A549 (cell line): ENCODE data around the gene NRSN1.

Experiments used
- CHD2 ChIP-seq: fragments of 150-350 bp; IDR thresholded peaks from 2 replicates; pipeline ENCODE4 v1.6.1; 2014; ENCODE audit warnings: low read length; ENCODE audit not compliant: partially characterized antibody
- EHMT2 ChIP-seq: fragments of 200-600 bp; sonication (generic); IDR thresholded peaks from 2 replicates; pipeline ENCODE4 v1.6.1; 2016; ENCODE audit warnings: antibody characterized with exemption, low read depth, mild to moderate bottlenecking, moderate library complexity
- JUNB ChIP-seq: fragments of >200 bp; sonication (Bioruptor Twin); formaldehyde crosslinking; IDR thresholded peaks from 2 replicates; pipeline ENCODE4 v1.6.1; 2016
- KDM5A ChIP-seq: fragments of 200-600 bp; sonication (generic); IDR thresholded peaks from 2 replicates; pipeline ENCODE4 v1.6.1; 2016; ENCODE audit warnings: antibody characterized with exemption, mild to moderate bottlenecking
- ZFP36 ChIP-seq: fragments of 450-650 bp; IDR thresholded peaks from 2 replicates; pipeline ENCODE4 v1.6.1; 2014; ENCODE audit warnings: borderline replicate concordance; ENCODE audit not compliant: partially characterized antibody
- TF ChIP-seq, protein P1 (sequence below): fragments of >200 bp; sonication (Bioruptor Twin); formaldehyde crosslinking; IDR thresholded peaks from 3 replicates; pipeline ENCODE4 v1.5.1; 2016
- TF ChIP-seq, protein P2 (sequence below): IDR thresholded peaks from 2 replicates; pipeline ENCODE4 v1.6.1; 2012
- TF ChIP-seq, protein P3 (sequence below): IDR thresholded peaks from 2 replicates; pipeline ENCODE4 v1.6.1; 2012

GRCh38 chr6:24079076-24079475 lies 46.9 kb upstream of the NRSN1 start:
- TF ChIP-seq, protein P1, sequence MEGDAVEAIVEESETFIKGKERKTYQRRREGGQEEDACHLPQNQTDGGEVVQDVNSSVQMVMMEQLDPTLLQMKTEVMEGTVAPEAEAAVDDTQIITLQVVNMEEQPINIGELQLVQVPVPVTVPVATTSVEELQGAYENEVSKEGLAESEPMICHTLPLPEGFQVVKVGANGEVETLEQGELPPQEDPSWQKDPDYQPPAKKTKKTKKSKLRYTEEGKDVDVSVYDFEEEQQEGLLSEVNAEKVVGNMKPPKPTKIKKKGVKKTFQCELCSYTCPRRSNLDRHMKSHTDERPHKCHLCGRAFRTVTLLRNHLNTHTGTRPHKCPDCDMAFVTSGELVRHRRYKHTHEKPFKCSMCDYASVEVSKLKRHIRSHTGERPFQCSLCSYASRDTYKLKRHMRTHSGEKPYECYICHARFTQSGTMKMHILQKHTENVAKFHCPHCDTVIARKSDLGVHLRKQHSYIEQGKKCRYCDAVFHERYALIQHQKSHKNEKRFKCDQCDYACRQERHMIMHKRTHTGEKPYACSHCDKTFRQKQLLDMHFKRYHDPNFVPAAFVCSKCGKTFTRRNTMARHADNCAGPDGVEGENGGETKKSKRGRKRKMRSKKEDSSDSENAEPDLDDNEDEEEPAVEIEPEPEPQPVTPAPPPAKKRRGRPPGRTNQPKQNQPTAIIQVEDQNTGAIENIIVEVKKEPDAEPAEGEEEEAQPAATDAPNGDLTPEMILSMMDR, result no peak
- TF ChIP-seq, protein P2, sequence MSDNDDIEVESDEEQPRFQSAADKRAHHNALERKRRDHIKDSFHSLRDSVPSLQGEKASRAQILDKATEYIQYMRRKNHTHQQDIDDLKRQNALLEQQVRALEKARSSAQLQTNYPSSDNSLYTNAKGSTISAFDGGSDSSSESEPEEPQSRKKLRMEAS, result no peak
- TF ChIP-seq ZFP36 (no peak), CHD2 (no peak), EHMT2 (no peak), JUNB (no peak), KDM5A (no peak)
- TF ChIP-seq, protein P3, sequence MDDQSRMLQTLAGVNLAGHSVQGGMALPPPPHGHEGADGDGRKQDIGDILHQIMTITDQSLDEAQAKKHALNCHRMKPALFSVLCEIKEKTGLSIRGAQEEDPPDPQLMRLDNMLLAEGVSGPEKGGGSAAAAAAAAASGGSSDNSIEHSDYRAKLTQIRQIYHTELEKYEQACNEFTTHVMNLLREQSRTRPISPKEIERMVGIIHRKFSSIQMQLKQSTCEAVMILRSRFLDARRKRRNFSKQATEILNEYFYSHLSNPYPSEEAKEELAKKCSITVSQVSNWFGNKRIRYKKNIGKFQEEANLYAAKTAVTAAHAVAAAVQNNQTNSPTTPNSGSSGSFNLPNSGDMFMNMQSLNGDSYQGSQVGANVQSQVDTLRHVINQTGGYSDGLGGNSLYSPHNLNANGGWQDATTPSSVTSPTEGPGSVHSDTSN, result no peak
